Neuron (in vitro differentiated cells): ENCODE measurements around the gene DCUN1D2.

ENCODE experiments used
- H2AFZ ChIP-seq: one replicate; pipeline ENCODE4 v1.6.1; 2013; ENCODE audit warnings: low read depth, mild to moderate bottlenecking, inconsistent platforms, low read length, moderate library complexity
- H3K27me3 ChIP-seq: one replicate; pipeline ENCODE4 v1.6.1; 2013; ENCODE audit warnings: low read length; ENCODE audit not compliant: insufficient read depth
- H3K36me3 ChIP-seq: one replicate; pipeline ENCODE4 v1.6.1; 2013; ENCODE audit warnings: low read length; ENCODE audit not compliant: insufficient read depth
- H3K4me1 ChIP-seq: one replicate; pipeline ENCODE4 v1.6.1; 2013; ENCODE audit warnings: low read length; ENCODE audit not compliant: insufficient read depth
- H3K4me3 ChIP-seq: 2 replicates; pipeline ENCODE4 v1.5.1; 2013; ENCODE audit warnings: mild to moderate bottlenecking, low read length, moderate library complexity
- H3K9me3 ChIP-seq: one replicate; pipeline ENCODE4 v1.6.1; 2013; ENCODE audit warnings: low read length

DCUN1D2 gene

DNA sequence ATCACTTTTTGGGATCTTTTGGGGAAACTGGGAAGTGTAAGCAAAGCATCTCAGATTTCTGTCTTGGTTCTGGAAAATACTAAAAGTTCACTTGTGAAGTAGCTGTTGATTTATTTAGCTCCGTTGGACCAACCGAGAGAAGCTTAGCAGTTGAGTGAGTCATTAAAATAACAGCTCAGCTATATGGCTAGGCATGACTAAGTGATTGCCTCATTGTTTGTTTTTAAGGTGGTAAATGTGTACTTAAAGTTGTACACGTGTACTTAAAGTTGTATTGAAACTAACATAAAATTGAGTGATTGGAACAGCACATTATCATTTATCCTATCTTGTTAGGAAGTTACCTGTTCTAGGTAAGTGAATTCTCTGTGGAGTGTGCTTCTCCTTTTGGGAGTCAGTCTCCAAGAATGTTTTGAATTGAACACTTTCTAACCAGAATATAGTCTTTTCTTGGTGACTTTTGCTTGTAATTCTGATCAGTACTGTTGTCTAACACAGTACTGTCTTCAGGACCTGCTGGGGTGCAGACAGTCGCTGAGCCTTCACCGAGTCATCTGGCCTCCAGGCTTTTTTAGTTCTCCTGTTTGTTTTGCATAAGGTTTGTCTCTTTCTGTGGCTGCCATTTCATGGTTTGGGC is 2.9 kb upstream of the DCUN1D2 start:
- no peaks in the 10 kb centered on the region for H3K9me3 ChIP-seq

DNA sequence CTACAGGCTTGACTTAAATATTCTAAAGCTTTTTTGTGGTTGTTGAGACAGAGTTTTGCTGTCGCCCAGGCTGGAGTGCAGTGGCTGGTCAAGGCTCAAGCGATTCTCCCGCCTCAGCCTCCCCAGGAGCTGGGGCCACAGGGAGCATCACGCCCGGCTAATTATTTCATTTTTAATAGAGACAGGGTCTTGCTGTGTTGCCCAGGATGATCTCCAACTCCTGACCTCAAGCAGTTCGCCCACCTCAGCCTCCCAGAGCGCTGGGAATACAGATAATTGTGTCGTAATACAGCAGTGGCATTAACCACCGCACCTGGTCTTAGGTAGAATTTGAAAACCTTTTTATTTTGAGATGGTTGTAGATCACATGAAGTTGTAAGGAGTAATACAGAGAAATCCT is 1.5 kb upstream of the DCUN1D2 start:
- Histone ChIP-seq H3K4me1 (peaks cover 28% of the 10 kb centered on the region), H3K4me3 (peak overlapping the region; percentile 59), H3K27me3 (no peaks in the 10 kb centered on the region), H3K9me3 (no peaks in the 10 kb centered on the region), H3K36me3 (peaks cover 16% of the 10 kb centered on the region), H2AFZ (no peak overlapping the region)

More for the DNA sequence above, 2.9 kb upstream of the DCUN1D2 start:
- Histone ChIP-seq H3K36me3 (peaks cover 30% of the 10 kb centered on the region), H2AFZ (no peak overlapping the region), H3K4me1 (peaks cover 23% of the 10 kb centered on the region), H3K27me3 (no peaks in the 10 kb centered on the region), H3K4me3 (no peak overlapping the region)

DNA sequence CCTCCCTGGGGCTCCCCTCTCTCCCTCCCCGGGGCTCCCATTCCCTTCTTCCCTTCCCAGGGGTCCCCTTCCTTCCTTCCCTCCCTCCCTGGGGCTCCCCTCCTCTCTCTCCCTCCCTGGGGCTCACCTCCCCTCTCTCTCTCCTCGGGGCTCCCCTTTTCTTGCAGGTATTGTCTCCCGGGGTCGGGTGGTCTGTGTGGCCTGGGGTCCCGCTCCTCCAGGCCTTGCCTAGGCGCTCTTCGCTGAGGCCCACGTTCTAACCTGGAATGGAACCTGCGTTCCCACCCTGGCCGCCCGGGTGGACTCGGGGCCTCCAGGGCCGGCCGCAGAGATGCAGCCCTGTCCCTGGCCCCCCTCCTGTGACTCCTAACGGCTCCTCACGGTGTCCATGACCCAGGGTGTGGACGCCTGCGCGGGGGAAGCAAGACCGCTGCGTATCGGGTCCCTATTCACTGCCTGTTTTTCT is 940 bp upstream of the DCUN1D2 start:
- H3K27me3 ChIP-seq, result no peaks in the 10 kb centered on the region
- H2AFZ ChIP-seq, result peak overlapping the region; percentile 39
- H3K36me3 ChIP-seq, result peaks cover 11% of the 10 kb centered on the region
- peaks cover 28% of the 10 kb centered on the region for H3K4me1 ChIP-seq
- peak overlapping the region; percentile 59 for H3K4me3 ChIP-seq
- no peaks in the 10 kb centered on the region for H3K9me3 ChIP-seq

DNA sequence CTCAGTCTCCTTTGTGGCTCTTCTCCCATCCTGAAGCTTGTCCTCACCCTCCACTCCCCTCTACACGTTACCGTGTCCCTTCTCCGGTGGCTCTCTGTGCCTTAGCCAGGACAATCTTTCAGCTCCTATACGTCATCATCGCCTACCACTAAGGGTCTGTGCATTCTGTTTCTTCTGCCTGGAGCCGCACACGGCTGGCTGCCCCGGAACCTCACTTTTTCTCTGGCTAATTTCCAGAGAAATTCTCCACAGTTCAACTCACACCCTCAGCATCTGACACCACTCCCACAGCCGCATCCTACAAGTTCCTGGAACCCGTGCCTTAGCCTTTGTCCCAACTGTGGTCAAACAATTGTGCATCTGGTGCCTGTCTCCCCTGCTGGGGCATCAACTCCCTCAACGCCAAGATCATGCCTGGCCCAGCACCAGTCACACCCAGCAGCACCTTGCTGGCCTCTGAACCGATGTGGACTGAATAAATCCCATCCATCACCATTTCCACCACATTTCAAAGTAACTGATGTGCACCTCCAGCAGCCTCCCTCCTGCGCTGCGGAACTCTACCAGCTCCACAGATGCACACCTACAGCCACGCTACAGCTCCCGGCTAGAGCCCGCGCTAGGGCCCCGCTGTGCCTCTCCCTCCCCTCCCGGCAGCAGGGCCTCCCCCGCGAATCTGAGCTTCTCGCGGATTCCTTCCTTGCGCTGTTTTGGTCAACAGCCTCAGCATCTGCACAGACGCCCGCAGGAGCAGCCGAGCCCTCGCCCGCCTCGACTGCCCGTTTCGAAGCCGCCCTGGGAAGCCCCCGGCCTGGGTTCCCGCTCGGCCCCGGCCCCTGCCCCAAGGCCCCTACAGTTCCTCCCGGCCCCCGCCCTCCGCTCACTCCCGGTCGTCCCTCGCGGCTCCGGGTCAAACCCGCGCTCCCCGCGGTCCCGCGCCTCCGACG is 689 bp downstream of the DCUN1D2 start:
- Histone ChIP-seq H3K4me1 (peaks cover 26% of the 10 kb centered on the region), H3K27me3 (no peaks in the 10 kb centered on the region), H3K36me3 (no peaks in the 10 kb centered on the region), H3K4me3 (peak overlapping the region; percentile 59), H3K9me3 (no peaks in the 10 kb centered on the region), H2AFZ (peak overlapping the region; percentile 39)

DNA sequence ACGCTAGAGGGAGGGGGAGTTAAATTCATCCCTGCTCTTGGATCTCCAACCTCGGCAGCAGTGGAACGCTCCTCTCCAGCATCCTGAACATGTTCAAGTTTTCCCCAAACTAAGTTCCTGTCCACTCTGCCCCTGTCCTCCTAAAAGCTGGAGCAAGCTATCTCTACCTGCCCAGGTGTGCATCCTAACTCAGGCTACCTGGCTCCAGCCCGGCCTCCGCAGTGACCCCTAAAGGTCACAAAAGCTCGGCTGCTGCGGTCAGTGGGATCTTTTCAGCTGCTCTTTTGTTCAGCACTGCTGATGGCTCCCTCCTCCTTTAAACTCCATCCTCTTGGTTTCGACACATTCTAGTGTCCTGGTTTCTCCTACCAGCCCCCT is 1.4 kb downstream of the DCUN1D2 start:
- H3K4me1 ChIP-seq, result peaks cover 29% of the 10 kb centered on the region
- peak overlapping the region; percentile 39 for H2AFZ ChIP-seq
- no peaks in the 10 kb centered on the region for H3K27me3 ChIP-seq
- peak overlapping the region; percentile 59 for H3K4me3 ChIP-seq
- no peaks in the 10 kb centered on the region for H3K36me3 ChIP-seq
- H3K9me3 ChIP-seq, result no peaks in the 10 kb centered on the region

DNA sequence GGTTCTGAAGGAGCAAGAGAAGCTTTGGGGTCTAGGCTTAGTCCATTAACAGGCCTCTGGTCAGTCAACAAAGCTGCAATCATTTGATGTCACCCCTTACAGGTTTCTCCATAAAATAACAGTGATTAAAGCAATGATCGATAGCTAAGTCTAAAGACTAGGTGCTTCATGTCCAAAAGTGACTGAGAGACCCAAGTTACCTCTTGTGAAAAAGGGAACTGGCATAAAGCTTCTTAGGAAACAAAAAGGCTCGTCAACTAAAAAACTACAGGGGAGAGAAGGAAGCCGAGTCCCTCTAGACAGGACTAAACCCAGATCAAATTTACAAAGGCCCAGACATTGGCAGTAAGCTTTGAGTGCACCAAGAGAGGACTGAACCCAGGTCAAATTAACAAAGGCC is 2.2 kb downstream of the DCUN1D2 start:
- H3K36me3 ChIP-seq, result no peaks in the 10 kb centered on the region

DNA sequence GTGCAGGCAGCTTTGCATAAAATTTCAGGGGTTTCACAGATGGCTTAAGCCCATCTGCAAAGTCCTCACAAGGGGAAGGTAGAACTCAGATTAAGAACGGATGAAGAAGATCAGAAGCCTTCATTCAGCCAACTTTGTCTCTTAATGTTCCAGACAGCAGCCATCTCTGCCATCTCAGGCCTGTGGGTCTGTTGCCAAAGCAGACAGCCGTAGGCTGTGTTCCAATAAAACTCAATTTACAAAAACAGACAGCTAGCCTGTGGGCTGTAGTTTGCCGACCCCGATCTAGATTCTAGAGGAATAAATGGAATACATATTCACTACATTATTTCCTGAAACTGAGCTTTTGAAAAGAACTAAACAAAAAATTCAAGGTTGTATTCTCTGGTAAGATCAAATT is 3.8 kb downstream of the DCUN1D2 start:
- no peak overlapping the region for H2AFZ ChIP-seq
- no peaks in the 10 kb centered on the region for H3K36me3 ChIP-seq
- no peaks in the 10 kb centered on the region for H3K27me3 ChIP-seq
- no peak overlapping the region for H3K4me3 ChIP-seq
- no peaks in the 10 kb centered on the region for H3K9me3 ChIP-seq
- peaks cover 28% of the 10 kb centered on the region for H3K4me1 ChIP-seq

More for the DNA sequence above, 2.2 kb downstream of the DCUN1D2 start:
- Histone ChIP-seq H3K9me3 (no peaks in the 10 kb centered on the region), H3K4me3 (no peak overlapping the region), H3K27me3 (no peaks in the 10 kb centered on the region), H3K4me1 (peaks cover 35% of the 10 kb centered on the region), H2AFZ (no peak overlapping the region)

DNA sequence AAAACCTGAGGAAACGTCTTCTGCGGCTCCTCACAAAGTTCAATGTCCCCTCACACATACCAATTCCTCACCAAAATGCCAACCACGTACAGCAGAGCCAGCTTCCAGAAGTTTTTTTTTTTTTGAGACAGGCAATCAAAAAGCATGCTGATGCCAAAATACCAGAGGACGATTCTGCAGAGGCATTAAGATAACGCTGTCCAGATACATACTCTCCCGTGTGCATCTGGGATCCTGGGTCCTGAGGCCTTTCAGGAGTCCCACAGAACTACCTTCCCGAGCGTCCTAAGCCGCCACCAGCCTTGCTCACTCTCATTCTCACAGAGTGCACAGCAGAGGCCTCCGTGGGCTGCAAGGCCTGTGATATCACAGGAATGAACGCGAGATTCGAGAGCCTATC is 5.0 kb downstream of the DCUN1D2 start:
- Histone ChIP-seq H3K36me3 (peaks cover 1% of the 10 kb centered on the region), H3K9me3 (no peaks in the 10 kb centered on the region), H3K4me3 (no peak overlapping the region), H3K27me3 (no peaks in the 10 kb centered on the region), H3K4me1 (peaks cover 27% of the 10 kb centered on the region), H2AFZ (no peak overlapping the region)

DNA sequence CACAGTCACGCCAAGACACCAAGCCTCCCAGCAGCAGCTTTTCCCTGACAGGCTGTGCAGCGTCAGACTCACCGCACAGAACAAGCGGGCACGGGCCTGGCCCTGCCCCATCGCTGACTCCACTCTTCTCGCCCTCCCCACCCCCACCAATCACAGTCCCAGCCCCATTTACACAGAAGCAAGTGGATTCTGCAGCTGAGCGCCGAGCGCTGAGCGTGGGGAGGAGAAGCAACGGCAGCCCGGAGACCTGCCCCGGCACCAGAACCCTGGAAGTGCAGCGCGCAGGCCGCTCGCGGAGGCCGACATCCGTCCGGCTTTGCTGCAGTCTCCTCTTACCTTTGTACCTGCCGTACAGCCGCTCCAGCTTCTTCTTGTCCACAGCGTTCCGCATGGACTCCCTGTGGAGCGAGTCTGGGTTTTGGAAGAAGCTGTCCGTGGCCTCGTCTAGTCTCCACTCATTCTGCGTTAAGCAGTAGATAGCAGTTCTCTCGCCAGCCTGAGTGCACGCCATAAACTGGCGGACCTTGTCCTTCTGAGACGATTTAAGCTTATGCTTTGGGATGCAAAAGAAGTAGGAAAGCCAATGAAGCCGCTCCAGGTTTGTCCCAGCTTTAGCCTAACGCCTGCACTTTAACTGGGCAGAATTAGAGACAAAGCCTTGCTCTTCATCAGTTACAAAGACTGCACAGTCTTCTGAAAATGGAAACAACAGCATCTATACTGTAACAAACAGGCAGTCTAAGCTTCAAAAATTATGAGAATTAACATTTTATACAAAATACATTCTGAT is 6.8 kb downstream of the DCUN1D2 start:
- H3K36me3 ChIP-seq, result peaks cover 17% of the 10 kb centered on the region
- H3K9me3 ChIP-seq, result peaks cover 3% of the 10 kb centered on the region
- H3K4me3 ChIP-seq, result no peak overlapping the region
- no peak overlapping the region for H2AFZ ChIP-seq
- H3K27me3 ChIP-seq, result no peaks in the 10 kb centered on the region
- peaks cover 16% of the 10 kb centered on the region for H3K4me1 ChIP-seq

DNA sequence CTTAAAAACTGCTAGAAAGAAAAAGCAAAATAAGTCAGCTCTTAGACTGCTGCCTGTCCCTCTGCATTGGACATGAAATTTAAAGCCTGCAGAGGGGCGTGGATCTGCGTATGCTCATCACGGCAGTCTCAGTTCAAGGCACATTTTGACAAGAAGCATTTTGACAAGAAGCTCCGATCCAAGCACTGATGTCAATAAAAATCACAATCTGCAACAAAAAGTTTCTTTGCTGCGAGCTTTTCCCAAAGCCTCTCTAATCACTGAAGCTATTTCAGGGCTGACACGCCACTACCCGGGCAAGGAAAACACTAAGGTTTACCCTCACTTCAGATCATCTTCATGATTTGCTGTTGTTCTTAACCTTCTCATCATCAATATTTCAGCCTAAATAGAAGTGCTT is 7.4 kb downstream of the DCUN1D2 start:
- Histone ChIP-seq H3K9me3 (peaks cover 3% of the 10 kb centered on the region), H3K27me3 (no peaks in the 10 kb centered on the region), H3K36me3 (peaks cover 20% of the 10 kb centered on the region), H3K4me1 (peaks cover 10% of the 10 kb centered on the region), H3K4me3 (no peak overlapping the region), H2AFZ (no peak overlapping the region)

DNA sequence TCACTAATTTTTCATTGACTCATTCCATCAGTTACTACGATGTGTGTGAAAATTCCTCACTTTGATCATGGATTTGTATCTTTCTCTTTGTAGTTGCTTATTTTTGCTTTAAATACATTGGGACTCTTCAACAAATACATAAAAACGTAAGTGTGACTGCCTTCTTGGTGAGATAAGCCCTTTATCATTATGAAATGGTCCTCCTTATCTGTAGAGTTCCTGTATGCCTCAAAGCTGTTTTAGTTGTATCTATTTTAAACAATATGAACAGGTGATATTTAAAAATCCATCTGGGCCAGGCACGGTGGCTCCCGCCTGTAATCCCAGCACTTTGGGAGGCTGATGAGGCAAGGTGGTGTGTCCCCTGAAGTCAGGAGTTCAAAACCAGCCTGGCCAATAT is 11.3 kb downstream of the DCUN1D2 start:
- Histone ChIP-seq H3K9me3 (peaks cover 9% of the 10 kb centered on the region), H3K36me3 (peaks cover 46% of the 10 kb centered on the region), H2AFZ (no peak overlapping the region)

DNA sequence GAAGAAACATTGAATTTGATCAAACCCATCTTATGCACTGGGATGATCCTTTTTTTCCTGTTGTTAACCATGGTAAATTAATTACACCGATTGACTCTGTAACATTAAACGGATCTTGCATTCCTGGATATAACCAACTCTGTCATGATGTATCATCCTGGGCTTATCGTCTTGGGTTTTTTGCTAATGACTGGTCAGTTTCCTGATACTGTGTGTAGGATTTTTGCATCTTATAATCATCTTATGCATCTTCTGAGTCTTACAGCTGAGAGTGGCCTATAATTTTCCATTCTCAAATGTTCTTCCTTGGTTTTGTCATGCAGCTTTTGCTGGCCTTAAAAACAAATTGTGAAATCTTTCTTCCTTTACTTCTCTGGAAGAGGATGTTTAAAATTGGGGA is 12.8 kb downstream of the DCUN1D2 start:
- Histone ChIP-seq H3K4me3 (no peak overlapping the region), H3K9me3 (peaks cover 9% of the 10 kb centered on the region), H2AFZ (no peak overlapping the region), H3K4me1 (no peaks in the 10 kb centered on the region), H3K36me3 (peaks cover 57% of the 10 kb centered on the region), H3K27me3 (no peaks in the 10 kb centered on the region)

More for the DNA sequence above, 11.3 kb downstream of the DCUN1D2 start:
- Histone ChIP-seq H3K4me1 (peaks cover 6% of the 10 kb centered on the region), H3K27me3 (no peaks in the 10 kb centered on the region), H3K4me3 (no peak overlapping the region)

DNA sequence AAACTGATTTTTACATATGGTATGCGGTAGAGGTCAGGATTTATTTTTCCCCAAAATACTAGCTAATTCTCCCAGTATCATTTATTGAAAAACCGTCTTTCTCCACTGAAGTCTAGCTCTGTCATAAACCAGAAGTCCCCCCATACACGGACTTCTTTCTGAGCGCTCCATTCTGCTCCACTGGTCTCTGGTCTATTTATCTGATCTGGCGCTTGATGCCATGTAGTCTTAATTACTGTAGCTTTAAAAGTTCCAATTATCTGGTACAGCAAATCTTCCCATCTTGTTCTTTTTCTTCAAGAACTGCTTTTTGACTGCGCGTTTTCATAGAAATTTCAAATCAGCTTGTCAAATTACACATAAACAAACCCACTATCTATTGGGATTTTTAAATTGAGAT is 13.7 kb downstream of the DCUN1D2 start:
- Histone ChIP-seq H3K4me3 (no peak overlapping the region), H3K9me3 (peaks cover 13% of the 10 kb centered on the region), H3K36me3 (peaks cover 64% of the 10 kb centered on the region), H3K4me1 (no peaks in the 10 kb centered on the region), H3K27me3 (no peaks in the 10 kb centered on the region), H2AFZ (no peak overlapping the region)
